GF-D8 (cell line): ENCODE results near the gene COX7A2L.
"Not testable (repeated sequence)": the region's sequence is repeated elsewhere in the genome, so short reads cannot be mapped to it uniquely, and the experiment has no call there.

ENCODE experiments used
- DNase-seq: peaks from one replicate; lab custom pipeline; 2025; lab: John Stamatoyannopoulos, UW

COX7A2L gene

GRCh38 chr2:42339191-42339912, 21.7 kb downstream of the COX7A2L start:
- DNase-seq = no peak

DNA sequence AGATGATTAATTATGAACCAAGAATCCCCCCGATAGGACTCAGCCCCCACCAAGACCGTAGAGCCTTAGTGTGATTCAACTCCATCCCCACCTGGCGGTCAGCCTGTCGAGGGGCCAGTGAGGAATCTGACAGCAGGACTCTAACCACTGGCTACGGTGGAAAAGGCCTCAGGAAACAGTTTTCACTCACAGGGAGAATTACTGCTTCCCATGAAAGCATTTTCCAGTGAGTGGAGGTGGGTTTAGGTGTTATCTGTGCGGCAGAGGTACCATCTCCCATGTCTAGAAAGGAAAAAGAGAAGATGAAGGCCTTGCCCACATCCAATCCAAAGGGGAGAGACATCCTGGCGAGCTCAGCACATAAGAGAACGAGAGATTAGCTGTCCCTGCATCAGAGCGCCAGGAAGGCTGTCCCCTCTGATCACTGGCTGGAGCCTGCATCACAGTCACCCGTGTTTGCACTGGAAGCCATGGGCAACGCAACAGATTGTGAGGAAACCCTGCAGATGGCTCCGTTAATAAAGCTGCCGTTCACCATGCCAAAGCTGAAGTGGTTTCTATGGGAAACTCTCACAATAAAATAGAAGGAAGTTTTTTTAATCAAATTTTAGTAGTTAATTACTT, 22.3 kb downstream of the COX7A2L start:
- no peak for DNase-seq

DNA sequence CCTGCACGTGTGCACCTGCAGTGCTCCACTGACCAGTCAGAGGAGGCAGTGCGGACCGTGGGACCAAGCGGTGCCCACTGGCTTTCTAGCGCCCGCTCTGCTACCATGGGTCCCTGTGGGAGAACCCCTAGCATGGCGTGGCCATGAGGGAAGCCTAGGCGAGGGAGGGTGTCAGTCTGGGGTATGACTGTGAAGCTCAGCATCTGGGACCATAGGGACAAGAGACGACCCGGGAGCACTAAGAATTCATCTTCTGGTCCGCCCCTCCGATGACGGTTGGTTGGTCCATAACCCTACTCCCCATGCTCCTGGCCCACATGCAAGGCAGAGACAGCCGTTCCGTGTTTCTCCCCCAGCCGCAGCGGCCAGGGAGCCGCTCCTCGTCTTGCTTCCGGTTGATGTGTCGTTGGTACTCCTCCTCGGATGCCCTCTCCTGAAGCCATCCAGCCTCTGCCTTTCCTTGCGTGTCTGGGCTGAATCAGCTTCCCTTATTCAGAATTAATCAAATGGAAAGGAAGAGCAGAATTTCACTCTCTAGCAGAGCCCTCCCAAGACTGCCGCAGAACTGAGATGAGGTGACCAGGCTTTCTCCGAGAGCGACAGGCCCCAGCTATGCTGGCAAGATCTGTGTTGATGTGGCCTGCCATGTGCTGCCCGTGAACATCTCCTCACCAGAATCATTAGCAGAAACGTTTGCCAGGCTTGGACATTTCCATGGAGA, 23.0 kb downstream of the COX7A2L start:
- DNase-seq = no peak

DNA sequence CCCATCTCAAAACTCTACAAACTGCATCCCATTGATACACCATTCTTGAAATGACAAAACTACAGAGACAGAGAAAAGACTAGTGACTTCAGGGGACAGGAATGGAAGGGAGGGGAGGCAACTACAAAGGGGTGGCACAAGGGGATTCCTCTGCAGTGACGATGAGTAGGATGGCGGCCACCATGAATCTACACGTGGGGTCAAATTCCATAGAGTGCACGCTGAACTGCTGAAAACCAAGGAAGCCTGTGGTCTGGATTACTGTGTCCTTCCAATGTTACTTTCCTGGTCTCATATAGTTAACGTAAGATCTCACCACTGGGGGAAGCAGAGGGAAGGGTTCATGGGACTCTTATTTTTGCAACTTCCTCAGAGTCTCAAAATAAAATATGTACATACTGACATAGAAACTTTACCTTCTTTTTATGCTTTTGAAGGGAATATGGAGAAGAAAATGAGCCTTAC, 23.6 kb downstream of the COX7A2L start:
- no peak for DNase-seq

DNA sequence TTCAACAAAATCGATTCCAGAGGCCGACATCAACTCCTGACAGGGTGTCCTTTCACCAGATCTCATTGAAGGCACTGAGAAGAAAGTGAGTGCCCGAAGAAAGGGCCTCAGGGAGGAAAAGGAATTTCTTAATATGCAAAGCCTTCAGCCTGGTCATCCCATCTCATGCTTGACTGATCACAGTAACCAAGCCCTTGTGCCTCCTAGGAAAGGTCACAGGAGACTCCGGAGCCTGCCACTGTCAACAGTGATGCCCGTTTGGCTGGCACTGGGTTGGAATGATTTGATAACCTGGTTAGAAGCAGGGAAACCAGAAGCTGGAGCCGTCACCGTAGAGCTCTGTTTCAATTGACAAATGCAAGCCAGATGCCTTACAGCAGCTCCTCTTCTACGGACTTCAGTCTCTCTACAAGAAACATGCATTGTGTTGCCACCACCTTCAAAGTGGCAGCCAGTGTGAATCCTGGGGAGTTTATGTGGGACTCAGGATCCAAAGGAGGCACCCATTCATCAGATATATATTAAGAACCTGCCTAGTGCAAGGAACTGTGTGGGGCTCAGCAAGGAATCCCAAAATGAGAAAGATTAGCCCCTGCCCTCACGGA, 24.6 kb downstream of the COX7A2L start:
- DNase-seq = no peak

DNA sequence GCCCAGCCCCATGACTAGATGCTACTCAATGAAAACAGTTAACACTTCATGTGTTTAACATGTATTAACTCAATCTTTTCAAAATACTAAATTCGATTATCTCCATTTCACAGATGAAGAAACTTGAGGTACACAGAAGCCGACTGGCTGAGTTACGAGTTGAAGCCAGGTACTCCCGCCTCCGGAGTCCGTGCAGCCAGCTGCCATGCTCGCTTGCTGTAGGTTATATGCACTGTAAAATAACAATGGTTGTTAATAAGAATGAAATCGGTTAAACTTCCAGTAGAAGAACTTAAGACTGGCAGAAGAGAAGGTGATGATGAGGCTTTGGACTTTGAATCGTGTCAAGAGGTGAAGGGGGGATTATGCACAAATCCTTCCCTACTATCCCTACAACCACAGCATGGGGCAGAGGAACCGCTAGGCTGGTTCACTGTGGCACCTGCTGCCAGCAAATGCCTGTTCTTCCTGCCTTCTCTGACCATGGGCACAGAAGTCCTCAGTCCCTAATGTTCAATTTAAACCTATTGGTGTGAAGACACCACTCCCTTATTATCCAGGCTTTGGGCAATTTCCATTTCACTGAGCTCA, 25.4 kb downstream of the COX7A2L start:
- no peak for DNase-seq

DNA sequence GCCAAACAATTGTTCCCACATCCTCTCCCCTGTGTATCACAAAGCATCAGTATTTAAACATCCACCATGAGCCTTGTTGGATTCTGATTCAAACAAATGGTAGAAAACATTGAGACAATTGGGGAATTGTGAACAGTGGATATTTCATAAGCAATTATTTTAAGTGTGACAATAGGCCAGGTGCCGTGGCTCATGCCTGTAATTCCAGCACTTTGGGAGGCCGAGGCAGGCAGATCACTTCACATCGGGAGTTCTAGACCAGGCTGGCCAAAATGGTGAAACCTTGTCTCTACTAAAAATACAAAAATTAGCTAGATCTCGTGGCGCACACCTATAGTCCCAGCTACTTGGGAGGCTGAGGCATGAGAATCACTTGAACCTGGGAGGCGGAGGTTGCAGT, 26.2 kb downstream of the COX7A2L start:
- DNase-seq = not testable (repeated sequence)

- DNase-seq = no peak
Observed at GRCh38 chr2:42334220-42334619, 26.8 kb downstream of the COX7A2L start.

GRCh38 chr2:42333579-42333978, 27.4 kb downstream of the COX7A2L start:
- DNase-seq = no peak

GRCh38 chr2:42332575-42332974, 28.4 kb downstream of the COX7A2L start:
- no peak for DNase-seq

- DNase-seq = no peak
Observed at GRCh38 chr2:42331569-42332284, 29.3 kb downstream of the COX7A2L start.

- no peak for DNase-seq
Observed at GRCh38 chr2:42329736-42330135, 31.3 kb downstream of the COX7A2L start.

- no peak for DNase-seq
Observed at GRCh38 chr2:42328923-42329322, 32.1 kb downstream of the COX7A2L start.

- DNase-seq = peak; percentile 24
Observed at GRCh38 chr2:42328148-42328833, 32.7 kb downstream of the COX7A2L start.

DNA sequence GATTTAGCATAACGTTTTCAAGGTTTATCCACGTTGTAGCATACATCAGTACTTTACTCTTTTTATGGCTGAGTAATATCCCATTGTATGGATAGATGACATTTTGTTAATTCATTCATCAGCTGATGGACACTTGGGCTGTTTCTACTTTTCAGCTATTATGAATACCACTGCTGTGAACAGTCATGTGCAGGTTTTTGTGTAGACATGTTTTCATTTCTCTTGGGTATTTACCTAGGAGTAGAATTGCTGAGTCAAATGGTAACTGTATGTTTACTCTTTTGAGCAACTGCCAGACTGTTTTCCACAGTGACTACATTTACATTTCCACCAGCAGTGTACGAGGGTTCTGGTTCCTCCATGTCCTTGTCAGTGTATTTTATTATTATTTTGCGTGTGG, 33.9 kb downstream of the COX7A2L start:
- DNase-seq = no peak

GRCh38 chr2:42325609-42326008, 35.4 kb downstream of the COX7A2L start:
- no peak for DNase-seq

GRCh38 chr2:42324949-42325348, 36.1 kb downstream of the COX7A2L start:
- no peak for DNase-seq

DNA sequence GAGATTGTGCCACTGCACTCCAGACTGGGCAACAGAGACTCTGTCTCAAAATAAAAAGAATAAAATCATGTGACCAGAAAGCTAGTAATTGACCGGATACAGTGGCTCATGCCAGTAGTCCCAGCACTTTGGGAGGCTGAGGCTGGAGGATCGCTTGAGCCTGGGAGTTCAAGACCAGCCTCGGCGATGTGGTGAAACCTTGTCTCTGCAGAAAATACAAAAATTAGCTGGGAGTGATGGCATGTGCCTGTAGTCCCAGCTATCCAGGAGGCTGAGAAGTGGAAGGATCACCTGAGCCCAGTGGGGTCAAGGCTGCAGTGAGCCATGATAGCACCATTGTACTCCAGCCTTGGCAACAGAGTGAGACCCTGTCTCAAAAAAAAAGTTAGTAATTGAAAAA, 36.8 kb downstream of the COX7A2L start:
- DNase-seq = no peak

DNA sequence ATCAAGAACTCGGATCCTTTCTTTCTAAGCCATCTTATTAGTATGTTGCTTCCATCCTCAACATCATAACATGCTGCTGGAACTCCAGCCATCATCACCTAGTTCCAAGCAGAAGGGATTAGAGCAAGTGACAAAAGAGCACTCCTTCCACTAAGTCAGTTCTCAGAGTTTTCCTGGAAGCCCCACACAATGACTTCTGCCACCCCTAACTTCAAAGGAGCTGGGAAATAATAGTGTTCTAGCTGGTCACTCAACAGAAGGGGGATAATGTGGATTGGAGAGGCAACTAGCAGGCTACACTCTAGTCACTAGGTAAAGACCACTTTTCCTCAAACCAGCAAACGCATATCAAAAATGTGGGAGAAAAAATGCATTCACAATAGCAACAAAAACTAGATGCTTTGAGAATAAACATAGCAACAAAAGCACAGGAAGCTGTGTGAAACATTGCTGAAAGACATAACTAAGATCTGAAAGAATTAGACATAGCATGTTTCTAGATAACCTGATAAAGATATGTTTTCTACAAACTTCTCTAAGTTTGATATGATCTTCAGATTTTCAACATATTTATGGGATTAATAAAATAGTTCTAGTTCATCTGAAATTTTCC, 39.5 kb downstream of the COX7A2L start:
- no peak for DNase-seq

- DNase-seq = no peak
Observed at GRCh38 chr2:42319265-42319664, 41.8 kb downstream of the COX7A2L start.

DNA sequence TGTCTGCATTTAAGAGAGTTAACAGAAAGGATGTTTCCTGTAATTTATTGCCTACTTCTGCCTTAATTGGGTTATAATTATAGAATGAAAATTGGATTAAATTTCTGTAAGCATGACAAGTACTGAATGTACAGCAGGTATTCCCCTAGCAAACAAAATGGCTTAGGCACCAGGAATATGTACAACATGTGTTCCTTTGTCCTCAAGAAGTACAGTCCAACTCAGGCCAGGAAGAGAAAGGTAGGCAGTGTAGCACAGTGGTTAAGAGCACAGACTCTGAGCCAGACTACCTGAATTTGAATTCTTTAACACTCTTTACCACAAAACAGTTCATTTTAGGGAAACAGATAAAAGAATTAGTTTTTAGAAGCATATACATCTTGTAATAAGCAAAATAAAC, 43.1 kb downstream of the COX7A2L start:
- DNase-seq = no peak
